ENCODE measurements around the gene KCNG2. TPM values are rescaled to one million over a fixed set of nuclear protein-coding genes. Genes with fewer than 3 reads are reported as not detected.

Gene KCNG2
- polyA plus RNA-seq, 3 donors, result 0.05 to 0.45 (median 0.42) TPM

GRCh38 chr18:79805926-79806487, 8.3 kb downstream of the KCNG2 start:
- H3K27ac ChIP-seq (ENCODE audit: low read depth, low read length), result no peak overlapping the region
- 68 to 85% (median 82%) methylated on average over 16 of the region's 16 CpGs for WGBS, 3 donors

- 91 to 94% (median 94%) methylated on average over 40 to 43 of the region's 43 CpGs for WGBS, 3 donors
- H3K27ac ChIP-seq (ENCODE audit: low read depth, low read length), result no peak overlapping the region
Observed at GRCh38 chr18:79806976-79807841, 9.5 kb downstream of the KCNG2 start.

- no peak overlapping the region for H3K27ac ChIP-seq (ENCODE audit: low read depth, low read length)
- WGBS, 3 donors, result 91 to 93% (median 91%) methylated on average over 40 to 44 of the region's 44 CpGs
Observed at GRCh38 chr18:79809482-79810192, 11.9 kb downstream of the KCNG2 start.

- no peak overlapping the region for H3K27ac ChIP-seq (ENCODE audit: low read depth, low read length)
- 69 to 82% (median 71%) methylated on average over 4 of the region's 4 CpGs for WGBS, 3 donors
Observed at GRCh38 chr18:79812052-79812451, 14.3 kb downstream of the KCNG2 start.

- 71 to 80% (median 78%) methylated on average over 7 of the region's 7 CpGs for WGBS, 3 donors
- no peak overlapping the region for H3K27ac ChIP-seq (ENCODE audit: low read depth, low read length)
Observed at GRCh38 chr18:79814373-79814772, 16.6 kb downstream of the KCNG2 start.

- 64 to 74% (median 64%) methylated on average over 9 of the region's 9 CpGs for WGBS, 3 donors
Observed at GRCh38 chr18:79815657-79816056, 17.9 kb downstream of the KCNG2 start.

GRCh38 chr18:79816092-79816491, 18.4 kb downstream of the KCNG2 start:
- 55 to 64% (median 57%) methylated on average over 10 to 14 of the region's 14 CpGs for WGBS, 3 donors
- no peak overlapping the region for H3K27ac ChIP-seq (ENCODE audit: low read depth, low read length)

More at GRCh38 chr18:79815657-79816056, 17.9 kb downstream of the KCNG2 start:
- no peak overlapping the region for H3K27ac ChIP-seq (ENCODE audit: low read depth, low read length)

GRCh38 chr18:79816981-79817606, 19.4 kb downstream of the KCNG2 start:
- H3K27ac ChIP-seq (ENCODE audit: low read depth, low read length), result no peak overlapping the region
- 89 to 94% (median 89%) methylated on average over 17 to 18 of the region's 18 CpGs for WGBS, 3 donors

GRCh38 chr18:79817607-79817998, 19.9 kb downstream of the KCNG2 start:
- WGBS, 3 donors, result 75 to 89% (median 82%) methylated on average over 8 of the region's 8 CpGs
- no peak overlapping the region for H3K27ac ChIP-seq (ENCODE audit: low read depth, low read length)

GRCh38 chr18:79818036-79818435, 20.3 kb downstream of the KCNG2 start:
- H3K27ac ChIP-seq (ENCODE audit: low read depth, low read length), result no peak overlapping the region
- 58 to 71% (median 65%) methylated on average over 14 of the region's 14 CpGs for WGBS, 3 donors

- no peak overlapping the region for H3K27ac ChIP-seq (ENCODE audit: low read depth, low read length)
- WGBS, 3 donors, result 75 to 89% (median 85%) methylated on average over 18 of the region's 18 CpGs
Observed at GRCh38 chr18:79818631-79819030, 20.9 kb downstream of the KCNG2 start.

GRCh38 chr18:79819064-79819967, 21.6 kb downstream of the KCNG2 start:
- no peak overlapping the region for H3K27ac ChIP-seq (ENCODE audit: low read depth, low read length)
- WGBS, 3 donors, result 80 to 83% (median 82%) methylated on average over 24 to 26 of the region's 26 CpGs

GRCh38 chr18:79819968-79820351, 22.2 kb downstream of the KCNG2 start:
- 44 to 63% (median 49%) methylated on average over 14 of the region's 14 CpGs for WGBS, 3 donors
- no peak overlapping the region for H3K27ac ChIP-seq (ENCODE audit: low read depth, low read length)

GRCh38 chr18:79823120-79823519, 25.4 kb downstream of the KCNG2 start:
- H3K27ac ChIP-seq (ENCODE audit: low read depth, low read length), result no peak overlapping the region
- WGBS, 3 donors, result 38 to 78% (median 58%) methylated on average over 12 of the region's 12 CpGs

- H3K27ac ChIP-seq (ENCODE audit: low read depth, low read length), result no peak overlapping the region
- WGBS, 3 donors, result 62 to 76% (median 74%) methylated on average over 26 of the region's 26 CpGs
Observed at GRCh38 chr18:79825913-79826312, 28.2 kb downstream of the KCNG2 start.

GRCh38 chr18:79826966-79827365, 29.2 kb downstream of the KCNG2 start:
- WGBS, 3 donors, result 89 to 93% (median 91%) methylated on average over 18 of the region's 18 CpGs

GRCh38 chr18:79828258-79828657, 30.5 kb downstream of the KCNG2 start:
- no peak overlapping the region for H3K27ac ChIP-seq (ENCODE audit: low read depth, low read length)
- whole genome bisulfite sequencing, 3 donors, result 93 to 95% (median 94%) methylated on average over 5 of the region's 5 CpGs

More at GRCh38 chr18:79826966-79827365, 29.2 kb downstream of the KCNG2 start:
- no peak overlapping the region for H3K27ac ChIP-seq (ENCODE audit: low read depth, low read length)
